H1 (cell line): ENCODE data around the gene CDK16.

Source experiments
- CHD1 ChIP-seq: IDR thresholded peaks from 2 replicates; pipeline ENCODE4 v1.6.1; 2012; ENCODE audit warnings: low read depth, low read length, improper control_type of control experiment
- CTCF ChIP-seq, 3 experiments: IDR thresholded peaks; 1 replicate in 2 of 3; 2 replicates in 1 of 3; pipeline versions ENCODE4 v1.5.1 to v1.6.1; 2011; ENCODE audit warnings: low read length in 3 of 3, mild to moderate bottlenecking in 3 of 3, inconsistent platforms in 2 of 3, low read depth in 1 of 3, moderate library complexity in 1 of 3; ENCODE audit not compliant: insufficient read depth in 1 of 3; ENCODE audit errors: control extremely low read depth in 1 of 3
- E2F6 ChIP-seq: IDR thresholded peaks from 2 replicates; pipeline ENCODE4 v1.6.1; 2012; ENCODE audit warnings: inconsistent platforms
- EP300 ChIP-seq, 2 experiments: IDR thresholded peaks; 1 replicate in 1 of 2; 2 replicates in 1 of 2; pipeline ENCODE4 v1.6.1; 2011 to 2012; ENCODE audit warnings: low read depth in 2 of 2, low read length in 2 of 2, mild to moderate bottlenecking in 2 of 2, borderline replicate concordance in 1 of 2, inconsistent platforms in 1 of 2, moderate library complexity in 1 of 2
- EZH2 ChIP-seq: fragments of 200-600 bp; sonication (generic); IDR thresholded peaks from 2 replicates; pipeline ENCODE4 v1.7.1; 2012; ENCODE audit warnings: low read depth, mild to moderate bottlenecking, moderate library complexity, low read length, inconsistent platforms; ENCODE audit not compliant: severe bottlenecking
- POLR2AphosphoS5 ChIP-seq: IDR thresholded peaks from 2 replicates; pipeline ENCODE4 v1.6.1; 2011; ENCODE audit warnings: low read depth, low read length
- RAD21 ChIP-seq, 2 experiments: IDR thresholded peaks in 1 of 2; conservative IDR thresholded peaks in 1 of 2; 2 replicates each; pipeline ENCODE4 v1.6.1; 2011; ENCODE audit warnings: low read depth in 2 of 2, low read length in 2 of 2, improper control_type of control experiment in 1 of 2, inconsistent platforms in 1 of 2, mild to moderate bottlenecking in 1 of 2, moderate library complexity in 1 of 2
- RXRA ChIP-seq: IDR thresholded peaks from 2 replicates; pipeline ENCODE4 v1.6.1; 2011; ENCODE audit warnings: low read depth, mild to moderate bottlenecking, low read length, moderate library complexity; ENCODE audit not compliant: insufficient read depth
- TAF1 ChIP-seq: IDR thresholded peaks from 2 replicates; pipeline ENCODE4 v1.6.1; 2011; ENCODE audit warnings: mild to moderate bottlenecking, low read depth, low read length

- TF ChIP-seq TAF1 (no peak), POLR2AphosphoS5 (no peak), RAD21 (IDR thresholded peaks at IDR 0.05 in 1 of 2, conservative IDR thresholded peaks at IDR 0.05 in 1 of 2; ENCODE audit: low read depth in 2 of 2, low read length in 2 of 2) (no peak), CTCF (IDR thresholded peaks at IDR 0.05; ENCODE audit: control extremely low read depth in 1 of 3, insufficient read depth in 1 of 3, low read depth in 1 of 3, low read length in 3 of 3) (no peak), CHD1 (no peak), E2F6 (no peak), RXRA (no peak), EP300 (IDR thresholded peaks at IDR 0.05; ENCODE audit: borderline replicate concordance in 1 of 2, low read depth in 2 of 2, low read length in 2 of 2) (no peak), EZH2 (no peak)
Measured at GRCh38 chrX:47222751-47223350, 4.4 kb downstream of the CDK16 start.
